Fibroblast of pulmonary artery (primary cell): ENCODE data around the gene OR2AK2.

Source experiments
- DNase-seq: peaks from one replicate; pipeline ENCODE4 v3.0.0-alpha.2; 2010; ENCODE audit warnings: low read depth
- H3K4me3 ChIP-seq: replicated peaks from 2 replicates; pipeline ENCODE4 v1.5.1; 2011; ENCODE audit warnings: low read depth, mild to moderate bottlenecking, control low read depth, low read length, moderate library complexity
- TF ChIP-seq, protein P1 (sequence below): IDR thresholded peaks from 2 replicates; pipeline ENCODE4 v1.5.1; 2011; ENCODE audit warnings: mild to moderate bottlenecking, control low read depth, low read length, inconsistent platforms; ENCODE audit errors: missing control alignments

Gene OR2AK2

DNA sequence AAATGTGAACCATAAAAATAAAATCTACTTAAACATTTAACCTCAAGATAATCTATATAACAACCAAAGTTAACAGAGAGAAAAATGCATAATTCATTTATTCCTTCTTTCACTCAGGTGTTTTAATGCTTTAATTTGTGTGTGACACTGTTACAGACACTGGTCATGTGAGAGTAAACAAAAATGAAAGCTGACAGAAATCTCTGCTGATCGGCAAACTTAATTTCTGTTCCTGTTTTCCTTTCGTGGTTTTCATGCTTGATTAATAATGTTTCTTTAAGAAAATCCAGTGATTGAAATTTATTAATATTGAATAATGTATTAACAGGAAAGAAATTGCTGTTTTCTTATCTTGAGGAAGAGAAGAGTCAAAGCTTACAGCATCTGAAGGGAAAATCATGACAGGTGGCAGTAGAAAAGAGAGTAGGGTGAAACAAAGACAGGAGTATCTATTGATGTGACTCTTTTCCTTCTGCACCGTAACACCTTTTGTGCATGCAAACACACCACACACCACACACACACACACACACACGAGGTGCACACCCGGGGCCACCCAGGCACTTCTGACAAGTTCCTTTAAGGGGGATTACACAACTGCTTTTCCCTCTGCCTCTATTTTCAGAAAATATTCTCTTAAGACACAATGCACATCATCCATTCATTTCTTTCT, 1.6 kb downstream of the OR2AK2 start:
- TF ChIP-seq, protein P1, sequence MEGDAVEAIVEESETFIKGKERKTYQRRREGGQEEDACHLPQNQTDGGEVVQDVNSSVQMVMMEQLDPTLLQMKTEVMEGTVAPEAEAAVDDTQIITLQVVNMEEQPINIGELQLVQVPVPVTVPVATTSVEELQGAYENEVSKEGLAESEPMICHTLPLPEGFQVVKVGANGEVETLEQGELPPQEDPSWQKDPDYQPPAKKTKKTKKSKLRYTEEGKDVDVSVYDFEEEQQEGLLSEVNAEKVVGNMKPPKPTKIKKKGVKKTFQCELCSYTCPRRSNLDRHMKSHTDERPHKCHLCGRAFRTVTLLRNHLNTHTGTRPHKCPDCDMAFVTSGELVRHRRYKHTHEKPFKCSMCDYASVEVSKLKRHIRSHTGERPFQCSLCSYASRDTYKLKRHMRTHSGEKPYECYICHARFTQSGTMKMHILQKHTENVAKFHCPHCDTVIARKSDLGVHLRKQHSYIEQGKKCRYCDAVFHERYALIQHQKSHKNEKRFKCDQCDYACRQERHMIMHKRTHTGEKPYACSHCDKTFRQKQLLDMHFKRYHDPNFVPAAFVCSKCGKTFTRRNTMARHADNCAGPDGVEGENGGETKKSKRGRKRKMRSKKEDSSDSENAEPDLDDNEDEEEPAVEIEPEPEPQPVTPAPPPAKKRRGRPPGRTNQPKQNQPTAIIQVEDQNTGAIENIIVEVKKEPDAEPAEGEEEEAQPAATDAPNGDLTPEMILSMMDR = no peak
- DNase-seq = no peak
- no peak overlapping the region for H3K4me3 ChIP-seq

DNA sequence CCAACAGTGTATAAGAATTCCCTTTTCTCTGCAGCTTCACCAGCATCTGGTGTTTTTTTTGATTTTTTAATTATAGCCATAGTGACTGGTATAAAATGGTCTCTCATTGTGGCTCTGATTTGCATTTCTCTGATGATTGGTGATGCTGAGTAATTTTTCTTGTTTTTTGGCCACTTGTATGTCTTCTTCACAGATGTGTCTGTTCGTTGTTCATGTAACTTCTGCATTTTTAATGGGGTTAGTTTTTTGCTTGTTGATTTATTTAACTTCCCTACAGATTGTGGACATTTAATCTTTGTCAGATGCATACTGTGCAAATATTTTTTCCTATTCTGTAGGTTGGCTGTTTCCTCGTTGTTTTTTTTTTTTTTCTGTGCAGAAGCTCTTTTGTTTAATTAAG, 28.0 kb downstream of the OR2AK2 start:
- H3K4me3 ChIP-seq = no peak overlapping the region
- TF ChIP-seq, protein P1 = no peak
- no peak for DNase-seq

DNA sequence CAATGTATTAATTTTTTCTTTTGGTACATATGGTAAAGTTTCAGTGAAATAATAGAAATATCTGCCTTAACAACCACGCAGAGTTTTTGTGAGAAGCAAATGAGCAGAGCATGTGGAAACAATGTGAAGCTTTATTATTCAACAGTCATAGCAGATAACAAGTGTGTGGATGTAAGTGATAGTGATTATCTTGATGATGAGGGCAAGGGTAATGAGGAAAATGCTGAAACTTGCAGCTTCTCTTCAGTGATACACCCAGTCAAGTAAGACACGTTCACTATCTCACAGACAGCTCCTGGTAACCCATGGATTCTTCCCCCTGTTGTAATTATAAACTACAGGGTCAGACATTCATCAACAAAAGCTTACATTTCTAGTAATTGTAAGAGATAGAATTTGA, 33.8 kb downstream of the OR2AK2 start:
- TF ChIP-seq, protein P1 = no peak
- no peak for DNase-seq
- no peak overlapping the region for H3K4me3 ChIP-seq

DNA sequence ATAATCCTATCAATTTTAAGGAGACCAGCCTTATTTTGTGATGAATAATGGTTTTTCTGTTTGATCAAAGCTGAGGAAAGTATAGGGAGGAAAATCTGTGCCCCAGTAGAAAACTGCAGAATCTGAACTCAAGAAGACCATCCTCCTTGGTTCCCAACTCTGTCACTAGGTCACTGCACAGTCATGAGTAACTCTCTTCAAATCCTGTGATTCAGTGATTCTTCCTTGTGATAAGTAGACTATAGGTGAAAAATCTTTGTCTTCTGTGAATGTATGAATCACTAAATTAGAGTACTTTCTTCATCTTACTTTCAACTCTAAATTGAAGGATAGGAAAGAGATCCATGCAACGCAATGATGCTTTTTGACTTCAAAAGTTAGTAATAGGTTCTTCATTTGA, 35.1 kb downstream of the OR2AK2 start:
- TF ChIP-seq, protein P1 = no peak
- DNase-seq = no peak
- H3K4me3 ChIP-seq = no peak overlapping the region

DNA sequence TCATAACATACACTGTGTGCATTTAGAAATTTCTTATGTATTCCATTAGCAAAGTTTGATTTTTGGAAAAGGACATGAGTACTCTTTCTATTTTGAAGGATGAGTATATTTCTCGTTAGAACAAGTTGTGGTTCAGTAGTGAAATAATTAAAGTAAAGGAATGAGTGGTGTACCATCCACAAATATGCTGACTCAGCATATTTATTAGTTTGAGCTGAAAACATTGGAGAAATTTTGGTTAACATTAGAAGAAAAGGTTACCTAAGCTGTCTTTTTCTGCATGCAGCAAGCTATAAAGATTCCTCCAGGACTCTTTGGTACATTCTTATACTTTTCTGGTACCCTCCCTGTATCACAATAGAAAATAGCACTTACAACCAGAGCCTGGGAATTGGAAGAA, 42.7 kb downstream of the OR2AK2 start:
- no peak overlapping the region for H3K4me3 ChIP-seq
- DNase-seq = no peak
- TF ChIP-seq, protein P1 = no peak

DNA sequence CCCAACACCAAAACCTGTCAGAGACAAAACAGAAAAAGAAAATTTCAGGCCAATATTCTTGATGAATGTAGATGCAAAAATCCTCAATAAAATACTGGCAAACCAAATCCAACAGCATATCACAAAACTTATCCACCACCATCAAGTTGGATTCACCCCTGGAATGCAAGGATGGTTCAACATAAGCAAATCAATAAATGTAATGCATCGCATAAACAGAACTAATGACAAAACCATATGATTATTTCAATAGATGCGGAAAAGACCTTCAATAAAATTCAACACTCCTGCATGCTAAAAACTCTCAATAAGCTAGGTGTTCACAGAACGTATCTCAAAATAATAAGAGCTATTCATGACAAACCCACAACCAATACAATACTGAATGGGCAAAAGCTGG, 44.6 kb downstream of the OR2AK2 start:
- no peak for DNase-seq
- TF ChIP-seq, protein P1 = no peak
- no peak overlapping the region for H3K4me3 ChIP-seq

- no peak within 1 kb of the TSS for H3K4me3 ChIP-seq
- TF ChIP-seq, protein P1 = no peak
- no peak for DNase-seq
Observed at GRCh38 chr1:248013229-248013710, 48.2 kb downstream of the OR2AK2 start, which contains the start of gene OR2L5. Gene OR2L5, plus strand, starts transcription at chr1:248013660. Its CDS starts 8,288 bp downstream, at chr1:248021948.
